K562 (cell line): ENCODE data around the gene CUX1. TPM values are rescaled to one million over a fixed set of nuclear protein-coding genes. Genes with fewer than 3 reads are reported as not detected.

Experiments used
- CBFA2T3 ChIP-seq: fragments of 450-650 bp; IDR thresholded peaks from 2 replicates; pipeline ENCODE4 v1.6.1; 2017
- CBX3 ChIP-seq, 2 experiments: IDR thresholded peaks; 1 replicate in 1 of 2; 2 replicates in 1 of 2; pipeline ENCODE4 v1.6.1; 2012; ENCODE audit warnings: inconsistent platforms in 2 of 2, low read length in 2 of 2, borderline replicate concordance in 1 of 2, control low read depth in 1 of 2
- NFIX ChIP-seq: fragments of 250-450 bp; sonication (Bioruptor Pico); IDR thresholded peaks from 2 replicates; pipeline ENCODE4 v1.4.0; 2020; ENCODE audit warnings: low read depth, mild to moderate bottlenecking, moderate library complexity
- RBFOX2 ChIP-seq: fragments of 200-400 bp; formaldehyde crosslinking; IDR thresholded peaks from 2 replicates; pipeline ENCODE4 v1.6.1; 2017; ENCODE audit warnings: low read depth, mild to moderate bottlenecking, low read length, moderate library complexity
- ZNF316 ChIP-seq: fragments of 450-650 bp; IDR thresholded peaks from 2 replicates; pipeline ENCODE4 v1.6.1; 2016
- polyA plus RNA-seq, 8 experiments: library from polyadenylated mRNA; depleted of rRNA in 4 of 8; stranded (reverse) in 5 of 8; unstranded in 3 of 8; fragments of >200 nt; fragmentation: Nextera tagmentation in 2 of 8; fragmentation: Illumina TruSeq in 1 of 8; extraction: Ambion mirVana in 2 of 8; extraction: Trizol in 1 of 8; gene quantifications; 2 replicates each; pipeline versions ENCODE4 v1.2.1 to v1.2.3, GENCODE V29; 2011 to 2014; ENCODE audit warnings: inconsistent platforms in 1 of 8, missing spikeins in 1 of 8
- total RNA-seq, 7 experiments: library from RNA; depleted of rRNA in 6 of 7; stranded (reverse); fragments of >200 nt in 6 of 7; fragmentation: Illumina TruSeq in 2 of 7; extraction: Trizol in 2 of 7; gene quantifications; 2 replicates each; pipeline versions ENCODE4 v1.2.1 to v1.2.3, GENCODE V29; 2011 to 2021; ENCODE audit warnings: low replicate concordance in 1 of 7
- TF ChIP-seq, protein P1 (sequence below), 2 experiments: IDR thresholded peaks; 2 replicates each; pipeline ENCODE4 v1.6.1; 2011; ENCODE audit warnings: borderline replicate concordance in 1 of 2, control low read depth in 1 of 2, low read depth in 1 of 2, low read length in 1 of 2, mild to moderate bottlenecking in 1 of 2, mixed read lengths in 1 of 2, moderate library complexity in 1 of 2; ENCODE audit not compliant: insufficient read depth in 1 of 2, insufficient read length in 1 of 2, poor library complexity in 1 of 2, severe bottlenecking in 1 of 2; ENCODE audit errors: extremely low read depth in 1 of 2
- TF ChIP-seq, protein P2 (sequence below), 2 experiments: fragments of 450-650 bp; IDR thresholded peaks; 2 replicates each; pipeline ENCODE4 v1.6.1; 2016
- TF ChIP-seq, protein P3 (sequence below), 2 experiments: fragments of 450-650 bp in 1 of 2; sonication (generic) in 1 of 2; formaldehyde crosslinking in 1 of 2; IDR thresholded peaks; 2 replicates each; pipeline versions ENCODE4 v1.7.1 to v1.9.0; 2016 to 2022; ENCODE audit warnings: inconsistent platforms in 1 of 2, mild to moderate bottlenecking in 1 of 2, missing genetic modification reagents in 1 of 2
- TF ChIP-seq, protein P4 (sequence below): fragments of 250-450 bp; sonication (Bioruptor Pico); IDR thresholded peaks from 2 replicates; pipeline ENCODE4 v1.8.0; 2021; ENCODE audit warnings: mild to moderate bottlenecking, moderate library complexity
- TF ChIP-seq, protein P5 (sequence below): fragments of 450-650 bp; IDR thresholded peaks from 2 replicates; pipeline ENCODE4 v1.6.1; 2016; ENCODE audit warnings: antibody characterized with exemption

The CUX1 gene
- total and polyA plus RNA-seq, 9 of the 15 experiments (the other 6 are each of a cell fraction or from before 2014, with no cell fraction given) = 3.6 to 55.3 (median 25.2) TPM

DNA sequence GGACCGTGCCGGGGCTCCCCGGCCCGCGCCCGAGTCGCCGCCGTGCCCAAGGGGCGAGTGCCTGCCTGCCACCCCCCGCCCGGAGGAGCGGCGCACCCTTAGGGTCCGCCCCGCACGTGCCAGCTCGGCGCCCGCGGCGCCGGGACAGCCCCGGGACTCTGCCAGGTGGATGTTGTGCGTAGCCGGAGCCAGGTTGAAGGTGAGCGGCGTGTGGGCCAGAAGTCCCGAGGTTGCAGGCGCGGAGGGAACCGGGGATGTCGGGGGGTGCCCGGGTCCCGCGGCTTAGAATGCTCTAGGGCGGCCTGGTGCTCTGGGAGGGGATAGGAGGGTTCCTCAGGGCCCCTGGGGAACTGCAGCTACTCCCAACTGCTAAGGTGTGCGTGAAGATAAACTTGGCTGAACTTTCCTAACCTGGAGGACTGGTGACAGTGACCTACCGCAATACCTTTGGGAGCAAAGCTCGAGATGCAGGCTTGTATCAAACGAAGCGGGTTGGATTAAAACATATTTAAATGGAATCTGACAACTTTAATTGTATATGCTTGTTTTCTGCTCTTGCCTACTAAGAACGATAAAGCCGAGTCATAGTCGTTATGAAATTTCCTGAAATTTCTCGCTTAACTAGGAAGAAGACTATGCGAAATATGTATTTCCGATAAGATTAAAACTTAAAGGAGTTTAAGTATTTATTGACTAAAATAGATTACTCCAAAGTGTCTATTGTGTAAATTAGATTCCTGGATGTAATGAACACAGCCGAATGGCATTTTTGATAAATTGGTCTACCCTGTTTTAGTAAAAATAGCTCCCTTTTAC, at the start of gene CUX1 (continued):
- TF ChIP-seq NFIX (CRISPR knock-in tag) = no peak
- 0 out of 3 replicates have a peak, but pooled peaks of 1 of the 2 experiments have one; percentile 44 for TF ChIP-seq CBX3 (IDR thresholded peaks at IDR 0.05; ENCODE audit: borderline replicate concordance in 1 of 2, low read length in 2 of 2)
- peak; percentile 66 for TF ChIP-seq RBFOX2
- TF ChIP-seq, protein P1, sequence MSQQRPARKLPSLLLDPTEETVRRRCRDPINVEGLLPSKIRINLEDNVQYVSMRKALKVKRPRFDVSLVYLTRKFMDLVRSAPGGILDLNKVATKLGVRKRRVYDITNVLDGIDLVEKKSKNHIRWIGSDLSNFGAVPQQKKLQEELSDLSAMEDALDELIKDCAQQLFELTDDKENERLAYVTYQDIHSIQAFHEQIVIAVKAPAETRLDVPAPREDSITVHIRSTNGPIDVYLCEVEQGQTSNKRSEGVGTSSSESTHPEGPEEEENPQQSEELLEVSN (IDR thresholded peaks at IDR 0.05; ENCODE audit: borderline replicate concordance in 1 of 2, extremely low read depth in 1 of 2, insufficient read depth in 1 of 2, insufficient read length in 1 of 2, low read depth in 1 of 2, low read length in 1 of 2, poor library complexity in 1 of 2, severe bottlenecking in 1 of 2) = peak in 1 of 2 experiments; percentile 71
- TF ChIP-seq, protein P2, sequence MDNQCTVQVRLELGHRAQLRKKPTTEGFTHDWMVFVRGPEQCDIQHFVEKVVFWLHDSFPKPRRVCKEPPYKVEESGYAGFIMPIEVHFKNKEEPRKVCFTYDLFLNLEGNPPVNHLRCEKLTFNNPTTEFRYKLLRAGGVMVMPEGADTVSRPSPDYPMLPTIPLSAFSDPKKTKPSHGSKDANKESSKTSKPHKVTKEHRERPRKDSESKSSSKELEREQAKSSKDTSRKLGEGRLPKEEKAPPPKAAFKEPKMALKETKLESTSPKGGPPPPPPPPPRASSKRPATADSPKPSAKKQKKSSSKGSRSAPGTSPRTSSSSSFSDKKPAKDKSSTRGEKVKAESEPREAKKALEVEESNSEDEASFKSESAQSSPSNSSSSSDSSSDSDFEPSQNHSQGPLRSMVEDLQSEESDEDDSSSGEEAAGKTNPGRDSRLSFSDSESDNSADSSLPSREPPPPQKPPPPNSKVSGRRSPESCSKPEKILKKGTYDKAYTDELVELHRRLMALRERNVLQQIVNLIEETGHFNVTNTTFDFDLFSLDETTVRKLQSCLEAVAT (IDR thresholded peaks at IDR 0.05) = peak in 1 of 2 experiments; percentile 71; a peak in 2 of 4 replicates
- TF ChIP-seq CBFA2T3 = peak; percentile 47
- TF ChIP-seq, protein P3, sequence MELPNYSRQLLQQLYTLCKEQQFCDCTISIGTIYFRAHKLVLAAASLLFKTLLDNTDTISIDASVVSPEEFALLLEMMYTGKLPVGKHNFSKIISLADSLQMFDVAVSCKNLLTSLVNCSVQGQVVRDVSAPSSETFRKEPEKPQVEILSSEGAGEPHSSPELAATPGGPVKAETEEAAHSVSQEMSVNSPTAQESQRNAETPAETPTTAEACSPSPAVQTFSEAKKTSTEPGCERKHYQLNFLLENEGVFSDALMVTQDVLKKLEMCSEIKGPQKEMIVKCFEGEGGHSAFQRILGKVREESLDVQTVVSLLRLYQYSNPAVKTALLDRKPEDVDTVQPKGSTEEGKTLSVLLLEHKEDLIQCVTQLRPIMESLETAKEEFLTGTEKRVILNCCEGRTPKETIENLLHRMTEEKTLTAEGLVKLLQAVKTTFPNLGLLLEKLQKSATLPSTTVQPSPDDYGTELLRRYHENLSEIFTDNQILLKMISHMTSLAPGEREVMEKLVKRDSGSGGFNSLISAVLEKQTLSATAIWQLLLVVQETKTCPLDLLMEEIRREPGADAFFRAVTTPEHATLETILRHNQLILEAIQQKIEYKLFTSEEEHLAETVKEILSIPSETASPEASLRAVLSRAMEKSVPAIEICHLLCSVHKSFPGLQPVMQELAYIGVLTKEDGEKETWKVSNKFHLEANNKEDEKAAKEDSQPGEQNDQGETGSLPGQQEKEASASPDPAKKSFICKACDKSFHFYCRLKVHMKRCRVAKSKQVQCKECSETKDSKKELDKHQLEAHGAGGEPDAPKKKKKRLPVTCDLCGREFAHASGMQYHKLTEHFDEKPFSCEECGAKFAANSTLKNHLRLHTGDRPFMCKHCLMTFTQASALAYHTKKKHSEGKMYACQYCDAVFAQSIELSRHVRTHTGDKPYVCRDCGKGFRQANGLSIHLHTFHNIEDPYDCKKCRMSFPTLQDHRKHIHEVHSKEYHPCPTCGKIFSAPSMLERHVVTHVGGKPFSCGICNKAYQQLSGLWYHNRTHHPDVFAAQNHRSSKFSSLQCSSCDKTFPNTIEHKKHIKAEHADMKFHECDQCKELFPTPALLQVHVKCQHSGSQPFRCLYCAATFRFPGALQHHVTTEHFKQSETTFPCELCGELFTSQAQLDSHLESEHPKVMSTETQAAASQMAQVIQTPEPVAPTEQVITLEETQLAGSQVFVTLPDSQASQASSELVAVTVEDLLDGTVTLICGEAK (IDR thresholded peaks at IDR 0.05) = peak; percentile 56; the same call in 1 of the 2 replicates
- TF ChIP-seq, protein P3 (CRISPR knock-in tag; IDR thresholded peaks at IDR 0.05) = no peak
- TF ChIP-seq, protein P4, sequence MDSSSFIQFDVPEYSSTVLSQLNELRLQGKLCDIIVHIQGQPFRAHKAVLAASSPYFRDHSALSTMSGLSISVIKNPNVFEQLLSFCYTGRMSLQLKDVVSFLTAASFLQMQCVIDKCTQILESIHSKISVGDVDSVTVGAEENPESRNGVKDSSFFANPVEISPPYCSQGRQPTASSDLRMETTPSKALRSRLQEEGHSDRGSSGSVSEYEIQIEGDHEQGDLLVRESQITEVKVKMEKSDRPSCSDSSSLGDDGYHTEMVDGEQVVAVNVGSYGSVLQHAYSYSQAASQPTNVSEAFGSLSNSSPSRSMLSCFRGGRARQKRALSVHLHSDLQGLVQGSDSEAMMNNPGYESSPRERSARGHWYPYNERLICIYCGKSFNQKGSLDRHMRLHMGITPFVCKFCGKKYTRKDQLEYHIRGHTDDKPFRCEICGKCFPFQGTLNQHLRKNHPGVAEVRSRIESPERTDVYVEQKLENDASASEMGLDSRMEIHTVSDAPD = no peak
- TF ChIP-seq, protein P5, sequence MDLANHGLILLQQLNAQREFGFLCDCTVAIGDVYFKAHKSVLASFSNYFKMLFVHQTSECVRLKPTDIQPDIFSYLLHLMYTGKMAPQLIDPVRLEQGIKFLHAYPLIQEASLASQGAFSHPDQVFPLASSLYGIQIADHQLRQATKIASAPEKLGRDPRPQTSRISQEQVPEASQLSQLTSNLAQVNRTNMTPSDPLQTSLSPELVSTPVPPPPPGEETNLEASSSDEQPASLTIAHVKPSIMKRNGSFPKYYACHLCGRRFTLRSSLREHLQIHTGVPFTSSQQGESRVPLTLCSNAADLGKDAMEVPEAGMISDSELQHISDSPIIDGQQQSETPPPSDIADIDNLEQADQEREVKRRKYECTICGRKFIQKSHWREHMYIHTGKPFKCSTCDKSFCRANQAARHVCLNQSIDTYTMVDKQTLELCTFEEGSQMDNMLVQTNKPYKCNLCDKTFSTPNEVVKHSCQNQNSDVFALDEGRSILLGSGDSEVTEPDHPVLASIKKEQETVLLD = 0 out of 2 replicates have a peak, but pooled peaks have one; percentile 22
- TF ChIP-seq ZNF316 = peak; percentile 25; the same call in 1 of the 2 replicates
